GM18868 (cell line): Measurements from ENCODE around the gene ZNF14.
A peak's percentile ranks its signal among the peaks of the same experiment; 100 is the strongest.
"Not testable (repeated sequence)": the region's sequence is repeated elsewhere in the genome, so short reads cannot be mapped to it uniquely, and the experiment has no call there.

Source experiments
- ATAC-seq: cut with Tn5 transposase; IDR thresholded peaks from one replicate; pipeline ENCODE4 v1.9.1; 2021; ENCODE audit warnings: mild to moderate bottlenecking, moderate library complexity; ENCODE audit not compliant: unreplicated experiment

Gene ZNF14

DNA sequence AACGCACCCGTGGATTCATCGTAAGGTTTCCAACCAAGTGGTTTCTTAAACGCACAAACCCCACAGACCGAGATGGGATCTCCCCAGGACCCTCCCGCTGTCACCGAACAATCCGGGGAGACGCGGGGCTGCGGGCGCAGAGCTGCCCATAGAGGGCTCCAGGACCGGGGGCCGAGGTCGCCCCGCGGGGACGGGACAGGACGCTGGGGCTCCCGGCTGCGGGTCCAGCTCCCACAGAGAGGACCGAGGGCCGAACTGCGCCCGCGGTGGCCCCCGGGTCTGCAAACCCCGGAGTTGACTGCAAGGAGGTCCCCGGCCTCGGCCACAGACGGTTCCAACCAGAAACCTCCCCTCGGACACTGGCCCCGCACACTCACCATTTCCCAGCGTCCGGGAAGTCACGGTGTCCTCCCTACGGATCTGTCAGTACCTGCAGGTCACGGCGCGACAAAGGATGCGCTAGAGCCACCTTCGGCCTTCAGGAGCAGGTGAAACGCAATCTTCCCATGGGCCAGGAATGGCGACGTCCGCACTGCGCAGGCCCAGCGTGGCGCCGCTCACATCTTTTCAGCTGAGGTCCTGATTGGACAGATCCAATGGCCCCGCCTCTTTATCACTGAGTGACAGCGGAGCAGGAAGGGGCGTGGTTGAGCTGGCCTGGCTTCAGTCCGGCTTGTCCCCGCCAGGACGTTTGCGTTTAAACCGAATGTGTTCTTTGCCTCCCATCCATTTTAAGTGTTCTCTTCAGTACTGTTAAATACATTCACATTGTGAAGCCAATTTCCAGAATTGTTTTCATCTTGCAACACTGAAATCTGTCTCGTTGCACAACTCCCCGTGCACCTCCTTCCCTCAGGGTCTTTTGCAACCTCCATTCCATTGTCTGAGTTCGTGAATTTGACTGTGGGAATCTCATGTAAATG is at the start of gene ZNF14:
TSS of gene ZNF14 (minus strand) at position 534 of the 923 bp plus-strand sequence. CDS start at position 380, 154 bp downstream.
- ATAC-seq = peak; percentile 100

DNA sequence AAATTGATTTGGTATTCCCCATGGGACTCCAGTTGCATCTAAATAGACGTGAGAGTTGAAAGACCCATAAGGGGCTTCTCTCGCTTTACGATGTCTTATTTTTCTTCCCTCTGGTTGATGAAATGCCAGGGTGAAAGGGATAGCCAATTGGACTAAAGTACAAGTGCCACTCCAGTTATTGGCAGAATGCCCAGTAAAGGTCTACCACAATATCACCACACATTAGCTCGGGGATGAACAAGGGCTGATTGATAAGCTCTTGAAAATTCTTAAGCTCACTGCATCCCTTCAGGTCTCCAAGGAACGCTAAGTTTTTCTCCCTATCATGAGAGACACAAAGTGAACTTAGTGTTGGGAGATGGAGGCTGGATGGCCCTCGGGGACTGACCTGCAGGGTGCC is 48.9 kb upstream of the ZNF14 start:
- ATAC-seq = not testable (repeated sequence)

DNA sequence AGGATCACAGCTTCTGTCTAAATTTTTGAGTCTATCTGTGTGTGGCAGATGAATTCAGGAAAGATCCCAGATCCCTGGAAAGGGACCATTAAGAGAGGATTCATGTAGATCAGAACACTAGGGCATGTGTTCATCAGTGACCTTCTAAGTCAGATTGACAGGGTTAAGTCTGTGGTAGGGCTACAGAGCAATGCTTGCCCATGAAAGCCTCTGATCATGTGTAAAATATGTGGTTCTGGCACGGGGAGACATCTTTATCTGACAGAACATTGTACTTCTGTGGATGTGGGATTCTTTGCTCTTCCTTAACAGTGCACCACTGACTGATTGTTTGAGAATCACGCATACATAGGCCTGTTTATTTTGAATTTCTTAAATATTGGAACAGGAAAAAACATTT is 45.8 kb upstream of the ZNF14 start:
- no peak for ATAC-seq

DNA sequence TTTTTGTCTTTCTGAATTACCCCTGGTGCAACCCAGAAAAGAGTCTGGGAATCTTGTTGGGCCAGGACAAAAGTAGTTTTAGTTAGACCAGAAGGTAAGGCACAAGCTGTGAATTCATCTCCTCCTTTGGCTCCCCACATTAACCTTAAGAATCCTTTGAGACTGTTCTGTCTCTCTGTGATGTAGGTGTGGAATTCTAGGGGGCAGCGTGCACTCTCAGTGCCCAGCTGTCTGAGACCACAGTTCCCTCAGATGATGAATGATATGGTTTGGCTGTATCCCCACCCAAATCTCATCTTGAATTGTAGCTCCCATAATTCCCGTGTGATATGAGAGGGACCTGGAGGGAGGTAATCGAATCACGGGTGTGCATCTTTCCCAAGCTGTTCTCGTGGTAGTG is 44.8 kb upstream of the ZNF14 start:
- no peak for ATAC-seq

DNA sequence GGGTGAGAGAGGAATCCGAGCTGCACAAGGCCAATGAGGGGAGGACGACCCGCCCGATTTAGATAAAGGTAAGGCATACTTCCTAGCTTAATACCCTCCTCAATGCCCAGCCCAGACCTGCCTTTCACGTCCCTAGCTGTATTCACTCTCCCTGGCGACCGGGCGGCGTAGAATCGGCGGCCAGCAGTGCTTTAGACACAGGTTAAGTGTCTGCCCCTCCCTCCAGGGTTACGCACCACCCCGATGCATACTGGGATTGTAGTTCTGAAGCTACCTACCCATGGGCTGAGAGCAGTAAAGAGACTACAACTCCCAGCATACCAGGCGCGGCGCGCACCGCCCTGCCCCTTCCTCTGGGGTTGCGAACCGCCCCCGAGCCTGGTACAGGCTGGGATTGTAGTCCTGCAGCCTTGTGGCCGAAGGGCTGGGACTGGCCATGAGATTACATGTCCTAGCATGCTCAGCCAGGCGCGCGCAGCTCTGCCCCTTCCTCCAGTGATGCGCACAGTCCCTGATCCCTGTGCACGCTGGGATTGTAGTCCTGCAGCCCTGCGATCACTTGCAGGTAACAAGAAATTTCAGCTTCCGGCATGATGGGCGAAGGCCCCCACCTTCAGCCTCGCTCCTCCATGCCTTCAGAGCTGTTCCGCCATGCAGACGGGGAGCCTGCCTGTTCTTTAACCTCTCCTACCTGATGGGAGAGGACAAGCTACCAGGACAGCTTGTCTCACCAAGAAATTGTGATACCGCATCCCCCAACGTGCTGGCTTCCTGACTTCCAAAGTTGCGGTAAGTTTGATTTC is 43.5 kb upstream of the ZNF14 start:
- peak; percentile 97 for ATAC-seq

DNA sequence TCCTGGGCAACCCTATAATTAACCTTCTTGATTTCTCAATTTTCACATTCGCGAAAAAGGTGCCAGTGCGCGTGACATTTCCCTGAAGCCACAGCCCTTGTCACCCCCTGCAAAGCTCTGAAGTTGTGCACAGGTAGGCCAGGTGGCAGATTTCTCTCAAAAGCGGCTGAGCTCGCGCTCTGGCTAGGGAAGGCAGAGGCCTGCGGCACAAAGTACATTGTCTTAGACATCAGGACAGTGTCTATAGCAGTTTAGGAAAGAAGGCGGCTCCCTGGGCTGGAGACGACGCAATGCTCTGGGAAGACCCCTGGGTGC is 42.9 kb upstream of the ZNF14 start:
- no peak for ATAC-seq

DNA sequence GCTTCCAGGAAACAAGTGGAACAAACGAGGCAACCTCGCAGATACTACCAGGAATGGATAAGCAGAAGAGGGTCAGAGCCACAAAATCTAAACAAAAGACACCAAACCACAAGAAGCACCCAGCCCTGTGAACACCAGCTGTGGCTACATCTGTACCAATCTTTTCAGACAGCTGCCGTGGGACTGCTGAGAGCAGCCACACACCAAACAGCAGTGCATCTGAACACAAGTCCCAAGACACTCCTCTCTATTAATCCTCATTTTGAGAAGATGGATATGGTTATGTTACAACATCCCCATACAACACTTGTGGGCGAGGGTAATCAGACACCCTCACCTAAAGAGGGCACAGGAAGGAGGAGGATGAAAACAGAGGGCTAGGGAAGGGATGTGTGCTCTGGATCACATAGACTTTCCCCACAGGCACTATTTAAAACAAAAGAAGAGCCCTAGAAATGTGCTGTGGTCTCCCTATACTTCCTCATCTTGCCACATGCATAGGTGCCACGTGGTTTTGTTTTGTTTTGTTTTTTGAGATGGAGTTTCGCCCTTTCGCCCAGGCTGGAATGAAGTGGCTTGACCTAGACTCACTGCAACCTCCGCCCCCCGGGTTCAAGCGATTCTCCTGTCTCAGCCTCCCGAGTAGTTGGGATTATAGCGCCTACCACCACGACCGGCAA is 41.6 kb upstream of the ZNF14 start:
- ATAC-seq = no peak

DNA sequence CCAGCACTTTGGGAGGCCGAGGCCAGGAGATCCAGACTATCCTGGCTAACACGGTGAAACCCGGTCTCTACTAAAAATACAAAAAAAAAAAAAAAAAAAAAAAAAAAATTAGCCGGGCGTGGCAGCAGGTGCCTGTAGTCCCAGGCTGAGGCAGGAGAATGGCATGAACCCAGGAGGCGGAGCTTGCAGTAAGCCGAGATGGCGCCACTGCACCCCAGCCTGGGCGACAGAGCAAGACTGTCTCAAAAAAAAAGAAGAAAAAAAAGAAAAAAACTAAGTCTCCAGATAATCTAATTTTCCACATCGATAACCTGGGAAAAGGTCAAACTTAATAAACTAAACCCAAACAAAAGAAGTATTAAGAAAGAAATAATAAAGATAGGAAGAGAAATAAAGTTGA is 39.1 kb upstream of the ZNF14 start:
- ATAC-seq = not testable (repeated sequence)

DNA sequence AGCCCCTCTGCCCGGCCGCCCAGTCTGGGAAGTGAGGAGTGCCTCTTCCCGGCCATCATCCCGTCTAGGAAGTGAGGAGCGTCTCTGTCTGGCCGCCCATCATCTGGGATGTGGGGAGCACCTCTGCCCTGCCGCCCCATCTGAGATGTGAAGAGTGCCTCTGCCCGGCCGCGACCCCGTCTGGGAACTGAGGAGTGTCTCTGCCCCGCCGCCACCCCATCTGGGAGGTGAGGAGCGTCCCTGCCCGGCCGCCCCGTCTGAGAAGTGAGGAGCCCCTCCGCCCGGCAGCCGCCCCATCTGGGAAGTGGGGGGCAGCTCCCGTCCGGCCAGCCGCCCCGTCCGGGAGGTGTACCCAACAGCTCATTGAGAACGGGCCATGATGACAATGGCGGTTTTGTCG is 37.1 kb upstream of the ZNF14 start:
- ATAC-seq = not testable (repeated sequence)

DNA sequence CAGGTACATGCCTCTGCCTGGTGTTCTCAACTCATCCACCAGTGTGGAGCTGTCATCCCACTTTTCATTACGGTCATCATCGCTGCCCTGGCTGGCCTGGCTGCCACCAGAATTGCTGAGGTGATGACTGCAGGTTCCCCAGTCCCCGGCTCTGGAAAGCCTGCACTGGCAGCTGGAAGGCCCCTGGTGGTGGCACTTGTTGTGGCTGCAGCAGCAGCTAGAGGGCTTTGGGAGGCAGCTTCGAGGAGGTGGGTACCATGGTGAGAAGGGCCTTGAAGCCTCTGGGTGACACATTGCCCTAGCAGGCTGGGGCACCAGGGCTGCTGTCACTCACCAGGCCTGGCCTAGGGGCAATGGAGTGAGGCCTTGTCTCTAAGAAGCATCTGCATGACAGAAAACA is 25.3 kb upstream of the ZNF14 start:
- ATAC-seq = no peak

DNA sequence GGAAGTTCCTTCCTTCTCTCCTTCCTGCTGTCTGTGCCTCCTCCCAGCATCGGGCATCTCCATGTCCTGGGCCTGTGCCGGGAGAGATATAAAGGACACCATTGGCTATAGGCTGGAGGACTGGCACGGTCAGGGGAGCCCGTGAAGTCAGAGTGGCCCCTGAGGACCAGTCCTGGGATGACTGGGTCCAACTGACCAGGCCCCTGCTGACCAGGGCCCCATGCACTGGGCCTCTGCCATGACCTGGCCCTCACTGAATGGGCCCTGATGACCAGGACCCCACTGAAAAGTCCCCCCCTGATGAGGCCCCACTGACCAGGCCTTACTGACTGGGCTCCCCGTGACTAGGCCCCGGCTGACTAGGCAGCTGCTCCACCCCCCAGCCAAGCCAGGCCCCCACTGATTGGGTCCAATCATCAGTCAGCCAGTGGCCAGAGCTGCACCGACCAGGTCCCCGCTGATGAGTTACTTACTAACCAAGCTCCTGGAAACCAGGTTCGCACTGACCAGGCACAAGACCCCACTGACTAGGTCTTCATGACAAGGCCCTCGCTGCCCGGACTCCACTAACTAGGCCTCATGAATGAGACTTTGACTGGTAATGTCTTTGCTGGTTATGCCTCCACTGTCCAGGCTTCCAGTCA is 20.0 kb upstream of the ZNF14 start:
- no peak for ATAC-seq

DNA sequence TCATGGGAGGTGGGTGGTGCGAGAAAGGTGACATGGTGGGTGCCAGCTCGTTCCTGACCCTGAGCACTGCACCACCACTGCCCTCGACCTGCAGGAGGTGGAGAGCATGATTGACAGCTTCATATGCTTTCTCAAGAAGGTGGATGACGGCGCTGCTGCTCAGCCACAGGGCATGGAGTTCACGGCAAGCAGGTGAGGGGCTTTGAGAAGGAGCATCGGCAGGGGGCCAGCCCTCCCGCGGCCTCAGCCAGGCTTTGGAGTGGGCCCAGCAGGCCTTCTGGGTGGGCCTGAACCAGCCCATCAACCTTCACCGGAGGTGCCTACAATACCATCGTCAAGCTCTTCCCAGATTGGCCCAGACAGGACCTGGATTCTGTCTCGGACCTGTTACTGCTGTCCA is 18.9 kb upstream of the ZNF14 start:
- no peak for ATAC-seq

DNA sequence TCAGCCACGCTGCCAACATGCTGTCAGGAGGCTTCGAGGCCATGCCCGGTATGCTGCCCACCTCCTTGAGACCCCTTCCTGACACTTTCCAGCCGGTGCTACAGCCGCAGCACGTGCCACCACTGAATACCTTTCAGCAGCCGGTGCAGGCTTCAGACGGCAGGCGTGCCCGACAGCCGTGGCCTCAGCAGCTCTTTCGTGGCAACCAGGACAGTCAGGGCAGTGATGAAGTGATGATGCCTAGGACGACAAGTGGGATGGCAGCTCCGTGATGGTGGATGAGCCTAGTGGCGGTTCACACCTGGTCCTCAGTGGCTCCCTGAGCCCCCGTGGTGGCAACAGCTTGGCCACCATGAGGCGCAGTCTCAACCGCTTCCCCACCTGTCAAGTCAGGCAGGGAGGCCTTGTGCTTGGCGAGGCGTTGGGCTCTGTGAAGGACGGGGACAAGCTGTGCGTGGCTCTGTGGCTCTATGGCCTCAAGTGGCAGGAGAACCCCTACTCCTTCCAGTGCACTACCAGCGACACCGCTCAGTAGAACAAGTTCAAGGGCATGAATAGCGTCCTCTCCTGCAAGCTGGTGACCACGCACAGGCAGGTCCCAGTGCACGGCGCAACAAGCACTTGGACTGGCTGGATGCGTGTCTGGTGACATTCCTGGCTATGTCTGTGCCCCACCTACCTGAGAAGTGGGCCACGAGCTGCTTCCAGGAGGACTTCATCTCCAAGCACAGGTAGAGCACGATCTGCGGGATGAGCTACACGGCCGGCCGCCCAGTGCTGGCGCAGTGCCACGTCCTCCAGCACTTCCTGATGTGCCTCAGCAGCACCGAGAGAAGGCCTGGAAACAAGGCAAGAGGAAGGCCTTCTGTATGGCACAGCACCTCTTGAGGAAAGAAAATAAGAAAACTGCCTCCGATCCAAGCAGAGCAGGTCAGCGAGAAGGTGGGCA is 18.2 kb upstream of the ZNF14 start:
- no peak for ATAC-seq

DNA sequence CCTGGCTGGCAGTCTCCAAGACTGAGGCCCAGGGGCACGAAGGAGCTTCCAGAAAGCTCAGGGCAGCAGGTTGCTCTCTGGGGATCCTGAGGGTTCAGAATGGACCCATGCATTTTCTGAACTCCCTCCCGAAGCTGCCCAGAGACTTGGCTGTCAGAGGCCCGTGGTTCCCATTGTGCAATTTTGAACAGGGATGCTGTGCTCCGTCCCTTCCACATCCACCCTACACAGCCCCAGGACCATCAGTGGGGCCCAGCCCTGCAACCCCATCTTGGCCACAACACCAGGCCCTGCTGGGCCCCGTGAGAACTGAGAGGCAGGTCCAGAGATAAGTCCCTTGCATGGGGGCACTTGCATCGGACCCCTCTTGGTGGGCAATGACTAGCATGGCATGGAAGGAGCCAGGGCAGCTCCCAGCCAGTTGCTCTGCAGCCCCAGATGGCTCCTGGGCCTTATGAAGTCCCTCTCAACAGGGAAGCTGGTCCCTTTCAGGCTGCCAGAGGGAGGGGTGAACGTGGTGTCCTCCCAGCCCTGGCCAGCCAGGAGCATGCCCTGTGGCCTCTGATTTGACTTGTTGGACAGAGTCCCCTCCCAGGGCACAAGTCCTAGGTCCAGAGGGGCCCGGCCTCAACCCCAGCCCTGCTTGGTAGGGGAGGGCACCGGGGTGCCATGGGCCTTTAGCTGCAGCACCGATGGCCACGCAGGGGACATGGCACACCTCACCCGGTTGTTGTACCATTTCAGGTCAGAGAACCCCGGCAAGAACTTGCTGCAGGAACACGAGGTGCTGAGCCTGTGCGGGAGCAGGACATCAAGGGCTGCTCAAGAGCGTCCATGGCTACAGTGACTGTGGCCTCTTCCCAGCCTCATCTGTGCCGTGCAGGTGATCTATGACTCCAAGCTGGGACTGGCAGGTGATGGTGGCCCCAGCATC is 17.3 kb upstream of the ZNF14 start:
- ATAC-seq = no peak

DNA sequence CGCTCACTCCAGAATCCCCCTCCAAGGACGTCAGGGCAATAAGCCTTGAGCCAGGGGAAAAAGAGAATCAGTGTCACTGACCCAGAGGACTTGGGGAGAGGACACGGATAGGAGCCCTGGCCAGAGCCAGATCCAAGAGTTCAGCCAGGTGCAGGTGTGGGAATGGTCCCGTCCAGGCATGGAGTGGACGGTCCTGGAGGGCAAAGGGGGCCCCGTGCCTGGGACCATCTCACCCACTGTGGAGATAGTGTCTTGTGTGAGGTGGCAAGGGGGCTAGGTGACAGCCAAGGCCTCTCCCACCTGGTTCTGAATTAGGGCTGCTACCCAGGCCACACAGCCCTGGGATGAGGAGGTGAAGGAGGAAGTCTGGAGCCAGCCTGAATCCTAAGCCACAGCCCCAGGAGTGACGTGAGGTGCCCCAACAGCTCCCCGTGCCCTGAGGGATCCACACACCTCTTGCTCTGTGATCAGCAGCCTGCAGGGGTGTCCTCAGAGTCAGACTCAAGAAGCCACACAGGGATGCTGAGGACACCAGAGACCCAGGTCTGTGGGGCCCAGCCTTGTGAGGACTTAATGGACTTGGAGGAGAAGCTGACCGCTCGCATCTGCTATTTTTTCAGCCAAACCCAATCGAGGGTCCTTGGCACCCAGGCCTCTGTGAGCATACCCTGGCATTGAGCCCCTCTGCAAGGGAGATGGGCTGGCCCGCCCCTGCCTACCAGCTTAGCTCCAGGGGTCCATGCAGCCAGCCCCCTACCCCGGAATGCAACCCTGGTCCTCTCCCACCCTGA is 16.4 kb upstream of the ZNF14 start:
- no peak for ATAC-seq

DNA sequence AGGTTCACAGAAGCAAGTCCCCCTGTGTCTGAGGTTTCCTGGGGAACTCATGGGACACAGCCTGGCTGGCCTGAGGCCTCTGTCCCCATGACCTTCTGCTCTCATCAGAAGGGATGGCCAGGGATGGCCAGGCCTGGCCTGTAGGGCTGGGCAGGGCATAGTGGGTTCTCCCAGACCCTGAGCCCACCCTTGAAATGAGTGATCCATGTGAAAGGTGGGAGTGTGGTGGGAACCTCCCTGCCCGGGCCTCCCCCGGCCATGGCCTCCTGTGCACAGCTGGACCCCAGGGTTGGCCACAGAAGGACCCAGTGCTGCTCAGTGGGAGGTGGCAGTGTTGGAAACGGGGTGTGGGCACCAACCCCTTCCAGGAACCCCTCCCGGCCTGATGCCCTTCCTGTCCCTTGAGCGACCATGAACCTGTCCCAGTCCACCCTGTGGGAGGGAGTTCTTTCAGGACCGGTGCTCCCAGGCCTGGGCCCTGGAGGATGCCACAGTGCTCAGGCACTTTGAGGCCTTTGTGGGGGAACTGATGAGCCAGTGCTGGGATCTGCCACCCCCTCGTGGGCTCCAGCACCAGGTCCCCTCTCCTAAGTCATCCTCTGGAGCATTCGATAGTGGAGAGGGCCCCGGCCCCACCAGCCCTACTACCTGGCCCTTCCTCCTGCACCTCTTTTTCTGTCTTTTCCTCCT is 15.5 kb upstream of the ZNF14 start:
- ATAC-seq = no peak
